ENCODE data around the gene ELMOD1.
A peak's percentile ranks its signal among the peaks of the same experiment; 100 is the strongest.
"Not testable (repeated sequence)": the region's sequence is repeated elsewhere in the genome, so short reads cannot be mapped to it uniquely, and the experiment has no call there.

Gene ELMOD1

DNA sequence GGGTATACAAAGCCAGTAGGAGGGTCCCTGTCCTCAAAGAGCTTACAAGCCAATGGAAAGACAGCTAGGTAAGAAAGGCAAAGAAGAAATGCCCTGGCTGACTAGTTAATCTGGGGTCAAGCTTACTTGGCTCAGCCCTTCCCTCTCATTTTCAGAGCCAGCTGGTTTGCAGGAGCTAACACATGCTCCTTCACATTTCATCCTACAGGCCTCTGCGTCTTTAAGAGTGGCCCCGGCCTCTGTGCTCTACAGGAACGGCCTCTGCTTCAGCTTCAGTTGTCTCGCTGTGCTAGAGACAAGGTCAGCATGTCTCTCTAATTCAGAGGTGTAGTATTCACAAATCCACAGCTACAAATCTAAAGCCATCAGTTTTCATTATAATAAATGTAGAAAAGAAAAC lies 40.6 kb upstream of the ELMOD1 start:
- TF ChIP-seq, protein P1, sequence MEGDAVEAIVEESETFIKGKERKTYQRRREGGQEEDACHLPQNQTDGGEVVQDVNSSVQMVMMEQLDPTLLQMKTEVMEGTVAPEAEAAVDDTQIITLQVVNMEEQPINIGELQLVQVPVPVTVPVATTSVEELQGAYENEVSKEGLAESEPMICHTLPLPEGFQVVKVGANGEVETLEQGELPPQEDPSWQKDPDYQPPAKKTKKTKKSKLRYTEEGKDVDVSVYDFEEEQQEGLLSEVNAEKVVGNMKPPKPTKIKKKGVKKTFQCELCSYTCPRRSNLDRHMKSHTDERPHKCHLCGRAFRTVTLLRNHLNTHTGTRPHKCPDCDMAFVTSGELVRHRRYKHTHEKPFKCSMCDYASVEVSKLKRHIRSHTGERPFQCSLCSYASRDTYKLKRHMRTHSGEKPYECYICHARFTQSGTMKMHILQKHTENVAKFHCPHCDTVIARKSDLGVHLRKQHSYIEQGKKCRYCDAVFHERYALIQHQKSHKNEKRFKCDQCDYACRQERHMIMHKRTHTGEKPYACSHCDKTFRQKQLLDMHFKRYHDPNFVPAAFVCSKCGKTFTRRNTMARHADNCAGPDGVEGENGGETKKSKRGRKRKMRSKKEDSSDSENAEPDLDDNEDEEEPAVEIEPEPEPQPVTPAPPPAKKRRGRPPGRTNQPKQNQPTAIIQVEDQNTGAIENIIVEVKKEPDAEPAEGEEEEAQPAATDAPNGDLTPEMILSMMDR (IDR thresholded peaks at IDR 0.05; ENCODE audit: insufficient read depth, low read length, missing control alignments), result no peak
- H3K4me3 ChIP-seq (ENCODE audit: low read depth, low read length), result no peak overlapping the region
- no peak for DNase-seq (ENCODE audit: low read depth, low spot score)
- CTCF ChIA-PET, result interaction anchor here (0.7 to 9.7 kb wide), 10 partner anchors 10 to 349 kb away, joined by 3 to 110 read pairs (median 6); no protein-coding TSS in a partner anchor
- POLR2A ChIA-PET, result no interaction called here

DNA sequence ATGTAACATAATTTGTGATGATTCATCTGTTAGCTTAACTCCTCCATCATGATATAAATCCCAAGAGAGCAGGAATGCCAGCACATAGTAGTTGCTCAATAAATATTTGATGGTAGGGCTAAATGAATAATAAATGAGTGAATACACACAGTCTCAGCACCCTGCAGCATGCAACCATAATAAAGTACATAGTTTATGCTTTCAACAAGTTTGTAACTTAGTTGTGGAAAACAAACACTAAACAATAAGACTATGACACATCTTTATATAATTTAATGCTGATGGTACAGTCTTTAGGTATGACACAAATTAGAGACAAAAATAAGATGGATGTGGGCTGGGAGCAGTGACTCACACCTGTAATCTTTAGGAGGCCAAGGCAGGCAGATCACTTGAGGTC lies 29.3 kb upstream of the ELMOD1 start:
- POLR2A ChIA-PET, result no interaction called here
- CTCF ChIA-PET, result interaction anchor here (3.1 to 25.5 kb wide), 4 partner anchors 12 to 135 kb away, joined by 24 to 485 read pairs (median 110); no protein-coding TSS in a partner anchor
- TF ChIP-seq, protein P1 (IDR thresholded peaks at IDR 0.05; ENCODE audit: insufficient read depth, low read length, missing control alignments), result no peak
- H3K4me3 ChIP-seq (ENCODE audit: low read depth, low read length), result no peak overlapping the region
- no peak for DNase-seq (ENCODE audit: low read depth, low spot score)

DNA sequence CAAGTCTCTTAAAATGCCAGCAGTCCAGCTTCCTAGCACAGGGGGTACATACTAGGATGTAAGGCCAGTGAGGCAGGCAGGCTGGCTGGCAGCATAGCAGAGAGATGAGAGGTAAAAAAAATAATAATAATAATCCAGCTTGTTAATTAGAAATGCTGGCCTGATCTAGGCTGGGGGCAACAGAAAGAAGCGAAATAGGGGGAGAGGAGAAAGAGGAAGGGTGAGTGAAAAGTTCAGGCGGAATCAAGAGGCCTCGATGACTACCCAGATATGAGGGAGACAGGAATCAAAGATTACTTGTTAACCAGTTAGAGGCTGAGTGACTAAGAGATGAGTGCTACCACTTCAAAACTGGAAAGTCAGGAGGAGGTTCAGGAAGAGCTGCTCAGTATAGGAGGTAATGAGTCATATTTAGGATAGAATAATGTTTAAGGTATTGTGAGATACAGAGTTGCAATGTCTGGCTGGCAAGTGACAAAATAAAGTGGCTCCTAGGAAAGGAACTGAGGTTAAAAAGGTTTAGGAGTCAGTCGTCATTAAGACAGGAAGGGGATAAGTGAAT lies 28.2 kb upstream of the ELMOD1 start:
- TF ChIP-seq, protein P1 (IDR thresholded peaks at IDR 0.05; ENCODE audit: insufficient read depth, low read length, missing control alignments), result no peak
- CTCF ChIA-PET, result interaction anchor here (0.7 to 25.5 kb wide), 32 partner anchors 11 to 1091 kb away, joined by 3 to 485 read pairs (median 4); partner anchors contain the start of genes CUL5 and ELMOD1
- DNase-seq (ENCODE audit: low read depth, low spot score), result no peak
- POLR2A ChIA-PET, result interaction anchor here (0.9 kb wide), 1 partner anchor 127 kb away, joined by 3 read pairs; no protein-coding TSS in a partner anchor
- no peak overlapping the region for H3K4me3 ChIP-seq (ENCODE audit: low read depth, low read length)

DNA sequence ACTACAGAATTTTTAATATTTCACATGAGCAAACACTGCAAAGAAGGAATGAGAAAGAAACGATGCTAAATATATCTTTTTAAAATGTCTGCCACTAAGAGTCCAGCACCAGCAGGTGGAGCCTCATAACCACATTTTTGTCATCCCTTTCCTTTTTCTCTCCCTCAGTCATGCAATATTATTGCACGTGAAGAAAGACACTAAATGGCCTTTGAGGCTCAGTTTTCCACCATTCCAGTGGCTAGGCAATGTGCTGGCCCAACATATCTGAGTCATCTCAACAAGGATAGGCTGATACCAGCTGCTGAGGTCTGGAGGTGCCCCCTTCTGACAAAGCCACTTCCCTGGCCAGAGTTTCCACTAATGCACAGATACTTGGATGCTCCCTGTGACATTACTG lies 27.2 kb upstream of the ELMOD1 start:
- ChIA-PET CTCF (interaction anchor here (0.6 to 25.5 kb wide), 26 partner anchors 11 to 1090 kb away, joined by 3 to 485 read pairs (median 6); partner anchors contain the start of gene CUL5), POLR2A (interaction anchor here (0.7 to 0.9 kb wide), 2 partner anchors 126 to 445 kb away, joined by 3 read pairs; no protein-coding TSS in a partner anchor)
- no peak for DNase-seq (ENCODE audit: low read depth, low spot score)
- H3K4me3 ChIP-seq (ENCODE audit: low read depth, low read length), result 0 out of 2 replicates have a peak overlapping the region, but pooled peaks have one; percentile 6
- TF ChIP-seq, protein P1 (IDR thresholded peaks at IDR 0.05; ENCODE audit: insufficient read depth, low read length, missing control alignments), result peak; percentile 58

DNA sequence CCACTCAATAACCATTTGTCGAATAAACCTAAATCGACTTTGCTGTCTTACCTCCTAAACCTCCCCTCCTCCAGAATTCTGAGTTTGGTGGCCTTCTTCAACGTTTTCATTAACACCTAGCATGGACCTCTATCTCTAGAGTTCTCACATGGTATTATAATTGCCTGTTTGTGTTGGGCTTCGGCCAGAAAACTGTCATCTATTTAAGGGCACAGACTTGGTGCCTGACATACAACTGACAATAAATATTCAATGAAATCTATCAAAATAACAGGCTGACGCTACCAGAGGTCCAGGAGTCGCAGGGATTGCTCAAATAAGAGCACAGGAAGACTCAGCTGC lies 26.1 kb upstream of the ELMOD1 start:
- ChIA-PET POLR2A (no interaction called here), CTCF (interaction anchor here (1.4 to 25.5 kb wide), 9 partner anchors 9 to 333 kb away, joined by 3 to 485 read pairs (median 34); no protein-coding TSS in a partner anchor)
- TF ChIP-seq, protein P1 (IDR thresholded peaks at IDR 0.05; ENCODE audit: insufficient read depth, low read length, missing control alignments), result no peak
- H3K4me3 ChIP-seq (ENCODE audit: low read depth, low read length), result peak overlapping the region; percentile 72
- DNase-seq (ENCODE audit: low read depth, low spot score), result no peak

DNA sequence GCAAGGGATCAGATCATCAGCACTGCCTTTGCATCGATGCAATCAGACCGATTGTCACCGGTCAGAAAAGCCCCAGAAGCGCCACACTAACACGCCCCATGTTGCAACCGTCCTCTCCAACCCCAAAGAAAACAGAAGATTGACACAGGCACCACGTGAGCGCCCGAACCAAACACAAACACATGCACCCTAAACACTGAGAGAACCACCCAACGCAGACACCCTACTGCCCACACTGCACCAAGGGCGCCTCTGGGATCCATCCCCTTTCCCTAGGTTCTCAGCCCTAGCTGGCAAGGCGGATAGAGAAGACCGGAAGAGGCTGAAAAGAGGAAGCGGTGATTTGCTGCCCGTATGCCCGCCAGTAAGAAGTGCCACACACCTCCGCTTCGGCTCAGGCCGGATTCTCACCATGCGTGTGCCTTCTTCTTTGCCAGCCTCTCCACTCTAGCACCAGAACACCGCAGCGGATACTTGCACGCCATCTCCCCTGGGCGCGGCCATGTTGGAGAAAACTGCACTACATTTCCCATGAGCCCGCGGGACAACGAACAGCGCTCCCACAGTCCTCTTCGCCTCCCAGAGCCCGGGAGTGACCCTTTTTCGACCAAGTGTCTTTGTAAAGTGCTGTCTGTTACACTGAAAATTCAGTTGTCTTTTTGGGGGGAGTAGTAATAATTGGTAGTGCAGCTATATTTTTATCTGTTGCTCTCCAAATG lies 25.6 kb upstream of the ELMOD1 start, which contains the start of gene ALKBH8:
TSS of gene ALKBH8 (minus strand) at position 517 of the 719 bp plus-strand sequence. CDS start 4,842 bp downstream, outside the sequence.
- H3K4me3 ChIP-seq (ENCODE audit: low read depth, low read length), result peak within 1 kb of the TSS; percentile 72

DNA sequence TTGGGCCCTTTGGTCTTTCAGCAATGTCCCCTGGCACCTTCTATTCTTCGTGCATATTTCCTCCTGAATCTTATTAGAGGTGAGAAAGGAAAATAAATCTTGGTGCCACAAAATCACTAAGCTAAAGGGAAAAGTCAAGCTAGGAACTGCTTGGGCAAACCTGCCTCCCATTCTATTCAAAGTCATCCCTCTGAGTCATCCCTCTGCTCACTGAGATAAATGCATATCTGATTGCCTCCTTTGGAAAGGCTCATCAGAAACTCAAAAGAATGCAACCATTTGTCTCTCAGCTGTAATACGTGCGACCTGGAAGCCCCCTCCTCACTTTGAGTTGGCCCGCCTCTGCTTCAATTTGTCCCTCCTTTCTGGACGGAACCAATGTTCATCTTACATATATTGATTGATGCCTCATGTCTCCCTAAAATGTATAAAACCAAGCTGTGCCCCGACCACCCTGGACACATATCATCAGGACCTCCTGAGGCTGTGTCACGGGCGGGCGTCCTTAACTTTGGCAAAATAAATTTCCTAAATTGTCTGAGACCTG lies 24.9 kb upstream of the ELMOD1 start:
- POLR2A ChIA-PET; DNase-seq (ENCODE audit: low read depth, low spot score): not testable (repeated sequence)
- peak overlapping the region; percentile 72 for H3K4me3 ChIP-seq (ENCODE audit: low read depth, low read length)
- CTCF ChIA-PET, result interaction anchor here (1.4 to 25.5 kb wide), 9 partner anchors 8 to 332 kb away, joined by 4 to 485 read pairs (median 11); no protein-coding TSS in a partner anchor

More for the DNA sequence above, 25.6 kb upstream of the ELMOD1 start, which contains the start of gene ALKBH8:
- no peak for DNase-seq (ENCODE audit: low read depth, low spot score)
- ChIA-PET POLR2A (no interaction called here), CTCF (interaction anchor here (1.4 to 25.5 kb wide), 8 partner anchors 9 to 333 kb away, joined by 3 to 485 read pairs (median 56); no protein-coding TSS in a partner anchor)
- TF ChIP-seq, protein P1 (IDR thresholded peaks at IDR 0.05; ENCODE audit: insufficient read depth, low read length, missing control alignments), result no peak
